ENCODE data around the gene DOHH. TPM values are rescaled to one million over a fixed set of nuclear protein-coding genes. Genes with fewer than 3 reads are reported as not detected.

DOHH gene
- total RNA-seq, 2 donors from 2014 or later = 26.1 to 26.9 TPM

GRCh38 chr19:3441986-3442329, 58.5 kb downstream of the DOHH start:
- intact Hi-C loops (cut with DNase I) = no loop called here
- no peaks in the 10 kb centered on the region for H3K9me3 ChIP-seq
- WGBS = 71% methylated on average over 14 of the region's 14 CpGs
- peak overlapping the region in 1 of 2 donors; percentile 39 for H3K27ac ChIP-seq
- no peak overlapping the region for H3K4me3 ChIP-seq
- DNase-seq (ENCODE audit: low spot score) = no peak
- H3K36me3 ChIP-seq = peaks cover 0 to 12% of the 10 kb centered on the region in 2 donors
- no peaks in the 10 kb centered on the region for H3K4me1 ChIP-seq (replicated peaks)
- no peaks in the 10 kb centered on the region for H3K27me3 ChIP-seq (replicated peaks; ENCODE audit: insufficient read depth)
- TF ChIP-seq POLR2AphosphoS5 (IDR thresholded peaks at IDR 0.05) (no peak), POLR2A (IDR thresholded peaks at IDR 0.05) (no peak), CTCF (IDR thresholded peaks at IDR 0.05) (no peak)

- H3K36me3 ChIP-seq = peaks cover 0 to 12% of the 10 kb centered on the region in 2 donors
These were observed 59.1 kb downstream of the DOHH start for GRCh38 chr19:3441089-3441985.

More at GRCh38 chr19:3441089-3441985, 59.1 kb downstream of the DOHH start:
- Histone ChIP-seq H3K27ac (peak overlapping the region in 1 of 2 donors; percentile 39), H3K4me3 (no peak overlapping the region), H3K9me3 (no peaks in the 10 kb centered on the region), H3K27me3 (replicated peaks; ENCODE audit: insufficient read depth) (no peaks in the 10 kb centered on the region), H3K4me1 (replicated peaks) (no peaks in the 10 kb centered on the region)
- no peak for DNase-seq (ENCODE audit: low spot score)
- WGBS = 76% methylated on average over 25 of the region's 25 CpGs
- TF ChIP-seq POLR2A (IDR thresholded peaks at IDR 0.05) = no peak
- TF ChIP-seq POLR2AphosphoS5 (IDR thresholded peaks at IDR 0.05) = no peak
- no peak for TF ChIP-seq CTCF (IDR thresholded peaks at IDR 0.05)
- intact Hi-C loops (cut with DNase I) = no loop called here

Small RNAs within 50 kb of the gene (small RNA-seq; reads per million reads assigned to genes)
- gene RF00212 = 0 reads per million in 2 donors

Other genes with a start within 250 kb of the DOHH start
- gene NFIC, start 134.1 kb downstream of the DOHH start, total RNA-seq = 100 to 1,000 TPM; 160 to 168 TPM
- gene SMIM24, start 20.1 kb downstream of the DOHH start, total RNA-seq = 1 to 10 TPM in 1 of 2 donors, under 1 TPM in 1; 0.32 to 1.6 TPM
- 1 to 10 TPM in 1 of 2 donors, not detected in 1; 1.7 TPM for gene SMIM44, start 17.2 kb downstream of the DOHH start, total RNA-seq
- 10 to 100 TPM; 32.2 to 64.9 TPM for gene FZR1, start 5.6 kb upstream of the DOHH start, total RNA-seq
- 1 to 10 TPM in 1 of 2 donors, under 1 TPM in 1; 0.41 to 5.3 TPM for gene TEKTIP1, start 38.5 kb upstream of the DOHH start, total RNA-seq
- 10 to 100 TPM; 60.5 to 86.1 TPM for gene MFSD12, start 56.9 kb upstream of the DOHH start, total RNA-seq
- 100 to 1,000 TPM; 184 to 369 TPM for gene HMG20B, start 72.3 kb upstream of the DOHH start, total RNA-seq
- 1 to 10 TPM in 1 of 2 donors, under 1 TPM in 1; 0.36 to 1.9 TPM for gene GIPC3, start 84.8 kb upstream of the DOHH start, total RNA-seq
- gene TBXA2R, start 106.2 kb upstream of the DOHH start, total RNA-seq = 1 to 10 TPM; 1.1 to 4.0 TPM
- 10 to 100 TPM; 38.2 to 52.8 TPM for gene CACTIN, start 126.1 kb upstream of the DOHH start, total RNA-seq
- 10 to 100 TPM; 34.3 to 75.5 TPM for gene PIP5K1C, start 199.8 kb upstream of the DOHH start, total RNA-seq
- gene TJP3, start 207.7 kb upstream of the DOHH start, total RNA-seq = 10 to 100 TPM; 14.6 to 17.8 TPM

All from prostate gland (tissue), 2 donors.